HepG2 (cell line): ENCODE data around the gene C5. TPM values are rescaled to one million over a fixed set of nuclear protein-coding genes. Genes with fewer than 3 reads are reported as not detected.

Source experiments
- ATAC-seq: fragments of 200-7000 bp; cut with Tn5 transposase; 3 replicates; pipeline ENCODE4 v1.9.1; 2020; ENCODE audit warnings: mild to moderate bottlenecking, moderate library complexity
- BruUV-seq: library from RNA; stranded (reverse); fragments of 400-500 nt; replicated peaks from 2 replicates; lab custom pipeline; 2021; lab: Mats Ljungman, UMichigan
- CTCF ChIA-PET: fragments of 300-600 bp; formaldehyde crosslinking; extraction: SDS; loops from one replicate; lab custom pipeline; 2021; ENCODE audit warnings: low total read pairs, inconsistent platforms, low intra/inter-chr PET ratio; lab: Yijun Ruan, JAX
- POLR2A ChIA-PET: fragments of 350-600 bp; sonication (Branson Sonifier 250); formaldehyde crosslinking; loops from one replicate; lab custom pipeline; 2020; ENCODE audit warnings: antibody characterized with exemption, inconsistent platforms; lab: Yijun Ruan, JAX
- DNase-seq: peaks from one replicate; pipeline ENCODE4 v3.0.0-alpha.2; 2015; ENCODE audit warnings: low spot score
- FAIRE-seq: peaks from 3 replicates; lab custom pipeline; 2011; peaks lifted over from hg19 to GRCh38; lab: Jason Lieb, UNC
- H2AFZ ChIP-seq: one replicate; pipeline ENCODE4 v1.6.1; 2011; ENCODE audit warnings: low read length, inconsistent platforms
- H3K27ac ChIP-seq: fragments of 300-600 bp; 3 replicates; pipeline ENCODE4 v1.8.0; 2011; ENCODE audit warnings: mixed run types, mild to moderate bottlenecking, mixed read lengths, low read length, inconsistent platforms; ENCODE audit not compliant: insufficient read depth; ENCODE audit errors: extremely low read length
- H3K27me3 ChIP-seq, 2 experiments: fragments of 200-600 bp in 1 of 2; 2 replicates in 1 of 2; 3 replicates in 1 of 2; pipeline versions ENCODE4 v1.6.0 to v1.8.0; 2011; ENCODE audit warnings: low read length in 2 of 2, mild to moderate bottlenecking in 2 of 2, moderate library complexity in 2 of 2, inconsistent platforms in 1 of 2; ENCODE audit not compliant: insufficient read depth in 2 of 2, control insufficient read depth in 1 of 2
- H3K36me3 ChIP-seq, 2 experiments: fragments of 200-600 bp in 1 of 2; replicated peaks in 1 of 2; 2 replicates in 1 of 2; 3 replicates in 1 of 2; pipeline versions ENCODE4 v1.5.1 to v1.8.0; 2011; ENCODE audit warnings: low read length in 2 of 2, inconsistent platforms in 1 of 2; ENCODE audit not compliant: insufficient read depth in 2 of 2, control insufficient read depth in 1 of 2
- H3K4me1 ChIP-seq: 2 replicates; pipeline ENCODE4 v1.5.1; 2012; ENCODE audit warnings: low read length, inconsistent platforms; ENCODE audit not compliant: insufficient read depth
- H3K4me2 ChIP-seq: 2 replicates; pipeline ENCODE4 v1.6.0; 2011; ENCODE audit warnings: low read depth, low read length, inconsistent platforms
- H3K4me3 ChIP-seq, 3 experiments: fragments of 200-600 bp in 1 of 3; sonication (generic), shearing (Covaris generic) in 1 of 3; replicated peaks in 1 of 3; 2 replicates each; pipeline ENCODE4 v1.5.1; 2011 to 2016; ENCODE audit warnings: low read length in 3 of 3, inconsistent platforms in 2 of 3, low read depth in 2 of 3, mild to moderate bottlenecking in 2 of 3, control low read depth in 1 of 3, mixed read lengths in 1 of 3; ENCODE audit not compliant: insufficient read depth in 1 of 3
- H3K79me2 ChIP-seq: one replicate; pipeline ENCODE4 v1.6.1; 2011; ENCODE audit warnings: low read length, inconsistent platforms; ENCODE audit not compliant: insufficient read depth
- H3K9ac ChIP-seq: 2 replicates; pipeline ENCODE4 v1.6.0; 2011; ENCODE audit warnings: mild to moderate bottlenecking, low read depth, low read length, inconsistent platforms; ENCODE audit not compliant: insufficient read depth
- H3K9me3 ChIP-seq: 2 replicates; pipeline ENCODE4 v1.5.1; 2012; ENCODE audit warnings: mild to moderate bottlenecking, low read length
- H4K20me1 ChIP-seq: 2 replicates; pipeline ENCODE4 v1.6.0; 2011; ENCODE audit warnings: inconsistent platforms, mild to moderate bottlenecking, low read length, moderate library complexity; ENCODE audit not compliant: insufficient read depth
- ZKSCAN5 ChIP-seq: sonication (generic); formaldehyde crosslinking; IDR thresholded peaks from 2 replicates; pipeline ENCODE4 v1.5.1; 2020; ENCODE audit warnings: mild to moderate bottlenecking, missing genetic modification reagents
- ZNF318 ChIP-seq: sonication (generic); formaldehyde crosslinking; IDR thresholded peaks from 2 replicates; pipeline ENCODE4 v1.4.0; 2020; ENCODE audit warnings: mild to moderate bottlenecking, missing genetic modification reagents
- WGBS: methylation state at CpG from one replicate; pipeline ENCODE4 v1.1.6; 2017; ENCODE audit warnings: low lambda C conversion rate; 5-methylcytosine and 5-hydroxymethylcytosine counted together
- in situ Hi-C: cut with HindIII; loops from 2 replicates; pipeline ENCODE4 v1.10.0; 2017; ENCODE audit warnings: low pct_unique_long_range_greater_than_20kb; ENCODE audit not compliant: extremely low pct_ligation_motif_present
- intact Hi-C: fragments of 100-400 bp; cut with micrococcal nuclease; formaldehyde crosslinking; loops from one replicate; pipeline ENCODE4 v1.10.0; 2022; ENCODE audit not compliant: unreplicated experiment
- polyA plus RNA-seq, 8 experiments: library from polyadenylated mRNA; depleted of rRNA in 3 of 8; stranded (reverse) in 7 of 8; unstranded in 1 of 8; fragments of >200 nt; fragmentation: Illumina TruSeq in 4 of 8; extraction: Trizol in 4 of 8; gene quantifications; 2 replicates each; pipeline versions ENCODE4 v1.2.1 to v1.2.3, GENCODE V29; 2011 to 2016; ENCODE audit warnings: low read depth in 4 of 8, missing spikeins in 1 of 8, mixed read lengths in 1 of 8; ENCODE audit not compliant: insufficient read depth in 1 of 8
- total RNA-seq, 5 experiments: library from RNA; depleted of rRNA; stranded (reverse); fragments of >200 nt; fragmentation: Illumina TruSeq; extraction: Trizol; gene quantifications; 2 replicates each; pipeline ENCODE4 v1.2.3, GENCODE V29; 2016; ENCODE audit warnings: low read depth in 1 of 5

Gene C5
- total and polyA plus RNA-seq, 2 of the 13 experiments (the other 11 are each of a cell fraction or from before 2014, with no cell fraction given) = 57.6 to 192 TPM

- POLR2A ChIA-PET = interaction anchor here (1.0 kb wide), 1 partner anchor 141 kb away, joined by 3 read pairs; the partner anchor contains the start of gene FBXW2
- Histone ChIP-seq H3K4me2 (no peak overlapping the region), H3K4me3 (no peak overlapping the region), H4K20me1 (no peaks in the 10 kb centered on the region), H3K36me3 (no peaks in the 10 kb centered on the region), H3K9ac (no peak overlapping the region), H2AFZ (no peak overlapping the region), H3K27ac (no peak overlapping the region), H3K27me3 (no peaks in the 10 kb centered on the region), H3K4me1 (peaks cover 25% of the 10 kb centered on the region), H3K79me2 (no peaks in the 10 kb centered on the region), H3K9me3 (no peaks in the 10 kb centered on the region)
- no peak for ATAC-seq
- FAIRE-seq = no peak
- DNase-seq = no peak
- TF ChIP-seq ZKSCAN5 (CRISPR knock-in tag) (0 out of 2 replicates have a peak, but pooled peaks have one; percentile 40), ZNF318 (CRISPR knock-in tag) (no peak)
- CTCF ChIA-PET = no interaction called here
- 20% methylated on average over 3 of the region's 3 CpGs for WGBS
- intact Hi-C loops = no loop called here
- in situ Hi-C loops = no loop called here
- no TSS peak for BruUV-seq
Measured at GRCh38 chr9:120934281-120934680, 115.8 kb downstream of the C5 start.
